Stimulated activated CD4-positive, alpha-beta T cell treated with anti-CD3 and anti-CD28 coated beads, Interleukin-1b, Interleukin-23, amount 100 ng/mL, for 48 hours (primary cell): ENCODE results near the gene NEAT1.

Experiments
- DNase-seq: peaks from one replicate; pipeline ENCODE4 v3.0.0-alpha.2; 2020

Gene NEAT1

GRCh38 chr11:65390099-65390941 is 32.3 kb upstream of the NEAT1 start:
- DNase-seq, result no peak

GRCh38 chr11:65390996-65391395 is 31.6 kb upstream of the NEAT1 start:
- DNase-seq, result no peak

GRCh38 chr11:65392186-65392829 is 30.3 kb upstream of the NEAT1 start:
- no peak for DNase-seq

- no peak for DNase-seq
Observed at GRCh38 chr11:65392899-65393298, 29.7 kb upstream of the NEAT1 start.

GRCh38 chr11:65393513-65394079 is 29.0 kb upstream of the NEAT1 start:
- DNase-seq, result no peak

- DNase-seq, result no peak
Observed at GRCh38 chr11:65394125-65394536, 28.5 kb upstream of the NEAT1 start.

- no peak for DNase-seq
Observed at GRCh38 chr11:65395961-65396530, 26.6 kb upstream of the NEAT1 start.

GRCh38 chr11:65396769-65397745 is 25.5 kb upstream of the NEAT1 start:
- DNase-seq, result no peak

GRCh38 chr11:65398362-65398910 is 24.2 kb upstream of the NEAT1 start:
- no peak for DNase-seq

- DNase-seq, result no peak
Observed at GRCh38 chr11:65399249-65399648, 23.3 kb upstream of the NEAT1 start.

- no peak for DNase-seq
Observed at GRCh38 chr11:65399845-65400244, 22.8 kb upstream of the NEAT1 start.

GRCh38 chr11:65400307-65401072 is 22.1 kb upstream of the NEAT1 start:
- no peak for DNase-seq

GRCh38 chr11:65401073-65401802 is 21.4 kb upstream of the NEAT1 start:
- DNase-seq, result no peak

GRCh38 chr11:65401803-65402248 is 20.8 kb upstream of the NEAT1 start:
- no peak for DNase-seq

GRCh38 chr11:65402790-65403189 is 19.8 kb upstream of the NEAT1 start:
- DNase-seq, result no peak

GRCh38 chr11:65403607-65404121 is 18.9 kb upstream of the NEAT1 start:
- DNase-seq, result no peak

GRCh38 chr11:65404210-65404609 is 18.4 kb upstream of the NEAT1 start:
- no peak for DNase-seq

GRCh38 chr11:65404638-65405339 is 17.8 kb upstream of the NEAT1 start:
- no peak for DNase-seq

- DNase-seq, result no peak
Observed at GRCh38 chr11:65410936-65411680, 11.5 kb upstream of the NEAT1 start.
